ENCODE data around the gene HTT.

HTT gene

GRCh38 chr4:3250438-3250955 is 176.0 kb downstream of the HTT start:
- DNase-seq (ENCODE audit: low spot score) = no peak

DNA sequence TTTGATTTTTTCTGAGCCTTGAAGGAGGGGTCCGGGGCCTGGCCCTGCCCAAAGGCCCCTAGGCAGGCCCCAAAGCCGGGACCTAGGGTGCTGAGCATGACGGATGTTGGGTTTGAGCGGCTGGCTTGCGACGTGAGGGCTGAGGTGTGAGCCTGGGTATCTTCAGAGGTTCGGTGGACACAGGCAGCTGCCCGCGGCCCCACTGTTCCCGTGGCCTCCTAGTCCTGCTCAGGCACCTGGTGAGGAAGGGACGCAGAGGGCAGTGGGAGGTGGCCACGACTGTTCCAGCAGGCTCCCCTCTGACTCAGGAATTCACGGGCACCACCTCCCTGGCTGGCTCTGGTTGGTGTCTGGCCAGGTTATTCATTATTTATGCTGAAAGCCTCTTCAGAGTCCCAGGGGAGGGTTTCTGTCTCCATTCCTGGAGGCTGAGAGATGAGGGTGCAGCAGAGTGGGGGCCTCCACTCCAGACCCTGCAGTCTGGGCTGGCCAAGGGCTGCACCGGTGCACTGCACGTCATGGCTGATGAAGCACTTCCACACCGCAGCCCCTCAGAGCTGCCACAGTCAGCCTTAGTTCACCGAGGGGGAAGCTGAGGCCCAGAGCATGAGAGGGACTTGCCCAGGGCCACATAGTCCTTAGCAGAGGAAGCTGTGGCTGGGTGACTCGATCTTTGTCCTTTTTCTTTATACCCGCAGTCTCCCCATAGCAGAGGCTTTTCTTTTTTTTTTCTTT is 176.6 kb downstream of the HTT start:
- no peak for DNase-seq (ENCODE audit: low spot score)

DNA sequence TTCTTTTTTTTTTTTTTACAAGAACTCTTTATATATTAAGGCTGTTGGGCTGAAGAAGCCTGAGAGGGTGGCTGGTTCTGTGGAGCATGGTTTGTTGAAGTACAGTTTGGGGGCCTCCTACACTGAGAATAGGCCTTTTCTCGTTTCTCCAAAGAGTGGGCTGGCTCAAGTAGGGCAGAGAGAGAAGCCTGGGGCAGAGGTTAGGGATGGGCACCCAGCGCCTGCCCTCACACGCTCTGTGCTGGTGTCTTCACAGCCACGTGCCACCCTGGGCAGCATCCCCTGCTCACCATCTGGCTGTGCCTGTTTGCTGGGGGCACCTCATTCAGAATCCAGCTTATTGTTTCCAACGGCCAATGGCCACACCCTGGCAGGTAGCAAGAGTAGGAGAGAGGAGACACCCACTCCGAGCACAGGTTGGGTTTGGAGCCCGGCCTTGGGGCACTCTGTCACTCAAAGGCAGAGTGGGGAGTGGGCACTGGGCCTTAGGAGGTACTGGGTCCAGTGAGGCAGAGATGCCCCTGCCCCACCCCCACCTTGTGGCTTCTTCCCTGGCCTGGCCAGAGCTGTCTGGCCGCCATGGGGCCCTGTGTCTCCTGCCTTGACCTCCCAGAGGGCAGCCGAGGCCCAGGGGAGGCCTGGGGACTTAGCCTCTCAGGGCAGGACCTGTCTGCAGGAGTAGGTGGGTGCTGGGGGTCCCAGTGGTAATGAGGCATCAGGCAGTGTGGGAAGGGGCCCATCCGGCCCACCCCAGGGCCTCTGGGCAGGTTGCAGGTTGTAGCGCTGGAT is 177.4 kb downstream of the HTT start:
- DNase-seq (ENCODE audit: low spot score) = no peak

DNA sequence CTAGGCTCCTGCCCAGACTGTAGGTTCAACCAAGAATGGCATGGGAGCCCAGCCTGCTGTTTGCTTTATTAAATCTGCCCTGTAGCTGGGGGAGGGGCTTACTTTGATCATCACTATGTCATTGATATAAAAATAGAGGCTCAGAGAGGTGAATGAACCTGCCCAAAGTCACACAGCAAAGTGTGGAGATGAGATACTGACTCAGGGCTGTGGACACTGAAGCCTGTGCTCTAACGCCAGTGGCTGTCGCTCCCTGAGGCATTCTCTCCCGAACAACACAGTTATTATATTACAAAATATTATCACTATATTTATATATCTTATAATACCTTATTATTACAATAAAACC is 178.0 kb downstream of the HTT start:
- DNase-seq (ENCODE audit: low spot score) = no peak

DNA sequence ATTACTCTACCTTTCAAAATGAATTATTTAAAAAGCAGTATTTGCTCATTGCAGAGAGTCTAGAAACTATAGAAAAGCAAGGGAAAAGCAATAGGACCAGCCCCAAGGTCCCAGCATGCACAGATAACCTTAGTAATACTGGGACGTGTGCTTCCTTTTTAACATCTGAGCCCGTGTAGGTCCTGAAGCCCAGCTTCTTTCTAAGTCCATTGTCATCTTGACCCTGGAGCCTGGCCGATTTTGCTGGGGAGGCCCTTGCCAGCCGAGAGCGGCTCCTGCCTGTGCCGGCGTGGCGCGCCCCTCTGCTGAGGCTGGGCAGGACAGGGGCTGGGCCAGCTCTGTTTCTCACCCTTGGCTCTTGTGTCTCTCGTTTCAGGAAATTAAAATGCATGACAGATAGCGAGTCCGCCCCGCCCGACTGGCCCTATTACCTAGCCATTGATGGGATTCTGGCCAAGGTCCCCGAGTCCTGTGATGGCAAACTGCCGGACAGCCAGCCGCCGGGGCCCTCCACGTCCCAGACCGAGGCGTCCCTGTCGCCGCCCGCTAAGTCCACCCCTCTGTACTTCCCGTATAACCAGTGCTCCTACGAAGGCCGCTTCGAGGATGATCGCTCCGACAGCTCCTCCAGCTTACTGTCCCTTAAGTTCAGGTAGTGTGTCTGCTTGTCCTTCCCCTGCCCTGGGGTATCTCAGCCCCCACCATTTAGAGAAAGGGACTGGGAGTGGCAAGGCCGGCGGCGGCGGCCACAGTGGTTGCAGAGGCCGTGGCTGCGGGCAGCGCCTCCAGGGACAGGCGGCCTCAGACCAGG is 178.6 kb downstream of the HTT start:
- no peak for DNase-seq (ENCODE audit: low spot score)

GRCh38 chr4:3253808-3254207 is 179.3 kb downstream of the HTT start:
- DNase-seq (ENCODE audit: low spot score) = no peak

- no peak for DNase-seq (ENCODE audit: low spot score)
Measured at GRCh38 chr4:3254302-3255131, 180.0 kb downstream of the HTT start.

GRCh38 chr4:3255611-3256186 is 181.2 kb downstream of the HTT start:
- no peak for DNase-seq (ENCODE audit: low spot score)

DNA sequence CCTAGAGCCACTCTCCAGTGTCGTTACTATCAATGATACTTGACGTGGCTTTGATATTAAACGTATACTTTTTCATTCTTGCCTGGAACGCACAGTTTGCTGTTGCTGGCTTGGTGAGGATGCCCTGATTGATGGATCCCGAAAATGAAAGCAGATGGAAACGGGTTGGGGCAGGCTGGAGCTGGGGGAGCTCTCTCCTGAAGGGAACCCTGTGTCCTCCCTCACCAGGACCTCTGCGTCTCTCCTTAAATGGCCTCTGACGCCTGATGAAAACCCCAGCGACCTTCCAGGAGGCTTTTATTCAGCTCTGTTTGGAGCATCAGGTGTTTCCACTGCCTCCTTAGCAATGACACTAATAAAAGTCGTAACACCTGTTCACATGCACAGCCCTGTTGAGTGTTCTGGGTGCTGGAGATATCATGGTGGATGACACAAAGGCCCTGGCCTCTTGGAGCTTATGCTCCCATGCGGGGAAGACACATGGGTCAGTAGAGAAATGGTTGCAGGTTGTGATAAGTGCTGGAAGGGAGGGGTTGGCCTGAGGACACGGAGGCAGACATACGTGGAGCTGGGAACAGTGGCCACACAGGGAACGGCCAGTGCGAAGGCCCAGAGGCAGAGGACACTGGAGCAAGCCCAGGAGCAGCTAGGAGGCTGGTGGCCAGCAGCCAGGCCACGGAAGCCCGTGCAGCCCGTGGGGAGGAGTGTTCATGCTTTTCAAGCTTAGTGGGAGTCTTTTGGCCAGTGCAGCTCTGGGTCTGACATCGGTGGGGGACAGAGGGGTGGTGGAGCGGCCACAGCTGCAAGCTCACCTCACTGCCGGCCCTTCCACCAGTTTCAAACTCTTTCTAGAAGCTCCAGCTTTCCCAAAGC is 182.0 kb downstream of the HTT start:
- DNase-seq (ENCODE audit: low spot score) = no peak

DNA sequence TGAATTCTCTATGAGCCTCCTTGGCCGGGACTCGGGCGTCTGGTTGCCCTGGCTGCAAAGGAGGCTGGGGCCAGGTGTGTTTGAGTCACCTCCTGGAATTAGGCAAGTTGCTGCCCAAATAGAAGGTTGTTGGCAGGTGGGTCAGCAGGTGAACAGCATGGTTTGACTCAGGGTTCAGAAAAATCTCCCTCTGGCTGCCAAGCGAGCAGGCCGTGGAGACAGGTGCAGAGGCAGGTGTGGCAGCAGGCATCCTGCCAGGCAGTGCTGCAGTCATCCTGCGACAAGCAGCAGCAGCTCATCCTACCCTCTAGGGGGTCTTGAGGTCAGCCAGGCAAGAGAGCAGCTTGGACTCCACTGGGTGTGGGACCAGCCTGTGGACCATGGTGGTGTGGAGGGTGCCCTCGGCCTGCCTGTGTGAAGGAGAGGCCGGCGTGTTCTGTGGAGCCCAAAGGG is 182.6 kb downstream of the HTT start:
- no peak for DNase-seq (ENCODE audit: low spot score)

DNA sequence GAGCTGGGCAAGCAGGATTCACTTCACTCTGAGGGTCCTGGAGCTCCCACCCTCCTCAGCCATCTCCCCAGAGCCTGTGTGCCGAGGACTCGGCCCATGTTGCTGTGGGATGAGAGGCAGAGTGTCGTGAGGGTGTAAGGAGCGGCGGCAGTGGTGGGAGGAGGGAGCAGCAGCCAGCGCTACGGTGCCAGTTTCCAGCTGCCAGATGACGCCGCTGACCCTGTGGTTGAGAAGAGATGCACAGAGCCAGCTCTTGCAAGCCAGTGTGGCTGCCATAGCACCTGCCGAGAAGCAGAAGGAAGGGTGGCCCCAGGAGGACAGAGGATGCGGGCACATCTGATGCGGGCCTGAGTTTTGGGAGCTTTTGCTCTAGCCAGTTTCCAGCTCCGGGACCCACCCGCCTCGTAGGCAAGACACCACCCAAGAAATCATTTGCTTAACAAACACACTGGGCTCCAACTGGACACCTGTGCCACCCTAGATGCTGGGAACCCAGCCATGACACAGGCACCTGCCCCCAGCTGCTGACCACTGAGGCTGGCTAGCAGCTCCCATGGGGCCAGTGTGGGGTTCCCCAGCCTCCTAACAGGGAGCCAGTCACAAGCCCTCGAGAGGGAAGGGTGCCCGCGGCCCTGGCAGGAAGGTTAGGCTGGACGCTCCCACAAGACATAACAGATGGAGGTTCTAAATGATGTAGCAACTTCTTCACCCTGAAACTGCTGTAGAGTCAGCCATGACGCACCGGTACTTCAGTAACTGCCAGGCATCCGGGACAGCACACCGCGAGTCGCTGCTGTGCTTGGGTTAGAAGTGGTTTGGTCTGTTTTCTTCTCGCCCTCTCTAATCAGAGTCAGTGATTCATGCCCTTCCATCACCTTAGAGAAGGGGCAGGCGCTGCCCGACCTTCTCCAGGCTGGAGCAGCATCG is 183.3 kb downstream of the HTT start:
- DNase-seq (ENCODE audit: low spot score) = no peak

DNA sequence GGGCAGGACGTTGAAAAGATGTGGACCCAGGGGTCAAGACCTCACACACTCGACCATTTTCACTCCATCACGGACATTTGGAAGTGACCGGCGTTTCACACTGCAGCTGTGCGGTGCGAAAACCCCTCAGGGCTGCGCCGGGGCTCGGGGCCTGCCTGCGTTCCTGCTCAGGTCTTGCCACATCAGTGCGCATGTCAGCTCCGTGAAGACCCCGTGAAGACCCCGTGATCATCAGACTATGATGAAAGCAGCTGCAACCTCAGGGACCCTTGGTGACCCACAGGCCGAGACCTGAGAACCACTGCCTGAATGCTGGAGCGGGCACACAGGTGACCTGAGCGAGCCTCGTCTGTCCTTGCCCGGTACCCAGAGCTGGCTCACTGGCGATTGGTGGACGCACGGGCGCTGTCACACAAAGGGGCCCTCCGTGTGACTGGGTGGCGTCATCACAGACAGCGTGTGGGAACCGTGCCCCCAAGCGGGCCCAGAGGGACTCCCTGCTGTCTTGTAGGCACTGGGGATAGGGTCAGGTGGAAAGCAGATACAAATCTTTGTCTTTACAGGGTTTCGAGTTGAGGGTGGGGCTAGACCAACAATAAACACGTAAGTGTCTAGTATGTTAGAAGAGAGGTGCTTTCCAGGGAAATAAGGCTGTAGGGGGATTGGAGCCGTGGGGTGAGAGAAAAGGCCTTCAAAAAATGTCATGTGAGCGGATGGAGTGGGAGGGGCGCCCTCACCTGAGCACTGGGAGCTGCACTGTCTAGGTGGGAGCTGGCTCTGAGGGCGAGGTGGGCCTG is 187.1 kb downstream of the HTT start:
- DNase-seq (ENCODE audit: low spot score) = no peak

DNA sequence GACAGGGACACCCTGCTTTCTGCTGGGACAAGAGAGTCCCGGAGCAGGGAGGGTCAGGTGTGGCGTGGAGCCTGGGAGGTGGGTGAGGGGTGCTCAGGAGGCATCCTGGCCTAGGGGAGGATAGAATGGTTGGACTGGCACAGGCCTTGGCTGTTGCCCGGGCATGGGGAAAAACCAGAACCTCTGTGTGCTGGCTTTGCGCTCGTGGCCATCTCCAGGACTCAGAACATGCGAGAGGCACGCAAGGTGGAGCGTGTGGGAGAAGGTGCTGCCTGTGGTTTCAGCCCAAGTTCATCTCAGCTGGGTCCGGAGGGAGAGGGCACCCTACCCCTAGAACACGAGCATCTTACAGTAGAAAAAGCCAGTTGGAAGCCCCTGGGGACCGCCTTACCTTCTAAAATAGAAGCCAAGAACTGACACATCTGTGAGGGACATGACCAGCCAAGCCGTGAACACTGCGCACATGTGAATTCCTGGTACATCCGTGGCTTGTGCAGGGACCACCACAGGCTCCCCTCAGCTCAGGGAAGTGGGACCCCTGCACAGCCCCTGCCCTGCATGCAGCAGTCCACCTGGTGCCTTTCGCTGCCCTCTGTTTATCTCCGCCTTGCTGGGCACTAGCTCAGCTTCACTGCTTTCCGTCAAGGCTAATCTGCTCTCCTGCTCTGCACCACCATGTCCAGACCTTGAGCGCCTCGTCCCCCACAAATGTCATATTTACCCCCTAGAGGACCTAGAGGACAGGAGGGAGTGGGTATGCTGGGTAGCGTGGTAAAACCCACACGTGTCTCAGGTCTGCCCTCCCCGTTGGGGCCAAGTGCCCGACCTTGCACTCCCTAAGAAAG is 187.9 kb downstream of the HTT start:
- DNase-seq (ENCODE audit: low spot score) = no peak

DNA sequence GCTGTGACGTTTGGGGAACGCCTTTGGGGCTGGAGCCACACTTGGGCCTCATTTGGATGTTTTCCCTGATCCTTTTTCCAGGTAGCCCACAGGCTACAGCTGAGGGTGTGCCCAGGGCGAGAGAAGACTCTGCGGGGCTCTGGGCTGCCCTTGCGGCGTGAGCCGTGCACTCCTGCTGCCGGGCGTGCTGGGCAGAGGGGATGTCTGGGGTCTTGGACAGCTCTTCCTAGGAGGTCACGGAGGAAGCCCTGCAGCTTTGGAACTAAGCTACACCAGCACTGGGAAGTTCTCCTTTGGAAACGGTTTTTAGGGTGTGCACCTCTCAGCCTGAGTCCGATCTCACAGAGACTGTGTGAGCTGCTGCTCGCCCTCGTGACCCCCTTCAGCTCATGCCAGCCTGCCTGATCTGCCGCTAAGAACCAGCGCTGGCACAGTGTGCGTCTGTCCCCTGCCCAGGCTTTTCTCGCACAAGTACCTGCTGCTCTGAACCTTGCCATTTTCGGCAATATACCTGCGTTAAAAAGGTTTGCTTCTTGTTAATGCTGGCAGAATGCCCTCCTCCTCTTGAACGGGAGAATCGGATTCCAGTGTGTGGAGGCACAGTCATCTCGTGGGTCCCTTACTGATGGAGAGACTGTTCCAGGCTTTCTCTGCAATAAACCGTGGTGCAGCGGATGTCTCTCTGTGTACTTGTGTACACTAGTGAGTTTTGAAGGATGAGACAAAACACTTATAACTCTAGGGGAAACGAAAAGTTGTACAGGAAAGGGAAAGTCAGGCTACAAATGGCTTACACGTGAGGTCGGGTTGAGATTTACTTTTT is 188.8 kb downstream of the HTT start:
- DNase-seq (ENCODE audit: low spot score) = no peak

DNA sequence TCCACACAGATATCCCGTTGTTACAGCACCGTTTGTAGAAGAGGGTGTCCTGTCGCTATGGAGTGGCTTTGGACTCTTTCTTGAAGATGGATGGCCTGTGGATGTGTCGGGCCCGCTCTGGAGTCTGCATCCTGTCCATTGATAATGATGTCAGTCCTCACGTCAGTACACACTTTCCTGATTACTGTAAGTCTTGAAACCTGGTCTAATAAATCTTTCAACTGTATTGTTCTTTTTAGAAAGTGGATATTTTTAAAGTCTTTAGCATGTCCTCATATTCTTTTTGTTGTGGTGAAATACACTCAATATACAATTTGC is 189.4 kb downstream of the HTT start:
- no peak for DNase-seq (ENCODE audit: low spot score)

DNA sequence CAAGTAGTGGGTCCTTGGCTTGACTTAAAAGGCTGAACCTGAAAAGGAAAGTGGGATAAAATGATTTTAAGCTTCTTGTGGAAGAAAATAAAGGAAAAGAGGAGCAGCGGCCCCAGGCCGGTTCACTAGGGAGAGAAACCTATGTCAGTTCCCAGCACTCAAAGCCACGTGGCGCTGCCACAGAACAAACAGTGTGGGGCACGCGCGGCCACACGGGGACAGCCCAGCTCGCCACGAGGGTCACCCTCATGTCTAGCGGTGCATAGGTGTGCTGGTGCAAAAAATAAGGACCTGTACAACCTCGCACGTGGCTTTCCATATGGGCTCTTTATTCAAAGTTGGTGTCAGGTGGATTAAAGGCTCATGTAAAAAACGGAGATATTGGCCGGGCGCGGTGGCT is 191.6 kb downstream of the HTT start:
- no peak for DNase-seq (ENCODE audit: low spot score)
